IMR-90 (cell line): ENCODE results near the gene RXRG.

Source experiments
- BHLHE40 ChIP-seq: fragments of 150-350 bp; IDR thresholded peaks from 2 replicates; pipeline ENCODE4 v1.6.1; 2016; ENCODE audit warnings: mild to moderate bottlenecking, low read depth, low read length
- CHD1 ChIP-seq: IDR thresholded peaks from 2 replicates; pipeline ENCODE4 v1.6.1; 2012; ENCODE audit warnings: low read depth, low read length, improper control_type of control experiment
- MAFK ChIP-seq: IDR thresholded peaks from 2 replicates; pipeline ENCODE4 v1.6.1; 2012; ENCODE audit warnings: low read depth, low read length, improper control_type of control experiment
- MXI1 ChIP-seq: IDR thresholded peaks from 2 replicates; pipeline ENCODE4 v1.6.1; 2012; ENCODE audit warnings: low read depth, mild to moderate bottlenecking, low read length, moderate library complexity, borderline replicate concordance
- NFE2L2 ChIP-seq: fragments of 150-350 bp; IDR thresholded peaks from 2 replicates; pipeline ENCODE4 v1.6.1; 2016; ENCODE audit warnings: low read depth, mild to moderate bottlenecking, low read length
- POLR2A ChIP-seq: IDR thresholded peaks from 2 replicates; pipeline ENCODE4 v1.6.1; 2012; ENCODE audit warnings: mild to moderate bottlenecking, low read depth, low read length
- RAD21 ChIP-seq: IDR thresholded peaks from 2 replicates; pipeline ENCODE4 v1.6.1; 2012; ENCODE audit warnings: low read length, improper control_type of control experiment
- RCOR1 ChIP-seq: IDR thresholded peaks from 2 replicates; pipeline ENCODE4 v1.6.1; 2012; ENCODE audit warnings: mild to moderate bottlenecking, low read length, improper control_type of control experiment; ENCODE audit not compliant: insufficient replicate concordance
- RFX5 ChIP-seq: IDR thresholded peaks from 2 replicates; pipeline ENCODE4 v1.8.0; 2012; ENCODE audit warnings: low read depth, mild to moderate bottlenecking, low read length, moderate library complexity
- SMC3 ChIP-seq: fragments of 150-350 bp; IDR thresholded peaks from 2 replicates; pipeline ENCODE4 v1.6.1; 2016; ENCODE audit warnings: low read depth, mild to moderate bottlenecking, antibody characterized with exemption, low read length, moderate library complexity
- USF2 ChIP-seq: fragments of 150-350 bp; IDR thresholded peaks from 2 replicates; pipeline ENCODE4 v1.6.1; 2017; ENCODE audit warnings: mild to moderate bottlenecking, antibody characterized with exemption, low read length, low read depth
- TF ChIP-seq, protein P1 (sequence below): conservative IDR thresholded peaks from 2 replicates; pipeline ENCODE4 v1.5.1; 2012; ENCODE audit warnings: mild to moderate bottlenecking, low read depth, low read length, improper control_type of control experiment
- TF ChIP-seq, protein P2 (sequence below): fragments of 150-350 bp; IDR thresholded peaks from 2 replicates; pipeline ENCODE4 v1.6.1; 2016; ENCODE audit warnings: low read depth, mild to moderate bottlenecking, low read length, moderate library complexity, borderline replicate concordance

DNA sequence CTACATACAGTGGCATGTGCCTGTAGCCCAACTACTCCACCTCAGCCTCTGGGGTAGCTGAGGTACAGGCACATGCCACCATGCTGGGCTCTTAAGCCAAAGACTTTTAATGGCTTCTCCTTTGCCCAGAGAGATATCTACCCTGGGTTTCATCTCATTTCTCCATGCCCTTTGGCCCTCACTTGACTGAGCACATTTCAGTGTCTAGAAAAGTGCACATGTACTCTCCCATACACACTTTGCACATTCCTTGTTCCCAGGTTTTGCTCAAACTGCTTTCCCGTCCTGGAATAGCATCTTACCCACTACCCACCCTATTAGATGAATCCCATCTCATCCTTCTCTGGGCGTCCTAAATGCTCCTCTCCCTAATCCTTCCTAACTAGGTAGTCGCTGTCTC is 10.2 kb upstream of the RXRG start:
- TF ChIP-seq, protein P1, sequence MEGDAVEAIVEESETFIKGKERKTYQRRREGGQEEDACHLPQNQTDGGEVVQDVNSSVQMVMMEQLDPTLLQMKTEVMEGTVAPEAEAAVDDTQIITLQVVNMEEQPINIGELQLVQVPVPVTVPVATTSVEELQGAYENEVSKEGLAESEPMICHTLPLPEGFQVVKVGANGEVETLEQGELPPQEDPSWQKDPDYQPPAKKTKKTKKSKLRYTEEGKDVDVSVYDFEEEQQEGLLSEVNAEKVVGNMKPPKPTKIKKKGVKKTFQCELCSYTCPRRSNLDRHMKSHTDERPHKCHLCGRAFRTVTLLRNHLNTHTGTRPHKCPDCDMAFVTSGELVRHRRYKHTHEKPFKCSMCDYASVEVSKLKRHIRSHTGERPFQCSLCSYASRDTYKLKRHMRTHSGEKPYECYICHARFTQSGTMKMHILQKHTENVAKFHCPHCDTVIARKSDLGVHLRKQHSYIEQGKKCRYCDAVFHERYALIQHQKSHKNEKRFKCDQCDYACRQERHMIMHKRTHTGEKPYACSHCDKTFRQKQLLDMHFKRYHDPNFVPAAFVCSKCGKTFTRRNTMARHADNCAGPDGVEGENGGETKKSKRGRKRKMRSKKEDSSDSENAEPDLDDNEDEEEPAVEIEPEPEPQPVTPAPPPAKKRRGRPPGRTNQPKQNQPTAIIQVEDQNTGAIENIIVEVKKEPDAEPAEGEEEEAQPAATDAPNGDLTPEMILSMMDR: no peak
- TF ChIP-seq CHD1 (no peak), RAD21 (no peak), SMC3 (no peak), POLR2A (no peak), MAFK (no peak), BHLHE40 (no peak), RFX5 (no peak), RCOR1 (no peak), USF2 (no peak), MXI1 (no peak), NFE2L2 (no peak)
- TF ChIP-seq, protein P2, sequence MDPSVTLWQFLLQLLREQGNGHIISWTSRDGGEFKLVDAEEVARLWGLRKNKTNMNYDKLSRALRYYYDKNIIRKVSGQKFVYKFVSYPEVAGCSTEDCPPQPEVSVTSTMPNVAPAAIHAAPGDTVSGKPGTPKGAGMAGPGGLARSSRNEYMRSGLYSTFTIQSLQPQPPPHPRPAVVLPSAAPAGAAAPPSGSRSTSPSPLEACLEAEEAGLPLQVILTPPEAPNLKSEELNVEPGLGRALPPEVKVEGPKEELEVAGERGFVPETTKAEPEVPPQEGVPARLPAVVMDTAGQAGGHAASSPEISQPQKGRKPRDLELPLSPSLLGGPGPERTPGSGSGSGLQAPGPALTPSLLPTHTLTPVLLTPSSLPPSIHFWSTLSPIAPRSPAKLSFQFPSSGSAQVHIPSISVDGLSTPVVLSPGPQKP: no peak
